HG02571 (cell line): ENCODE measurements around the gene TTC9.

Source experiments
- ATAC-seq: cut with Tn5 transposase; IDR thresholded peaks from one replicate; pipeline ENCODE4 v1.9.1; 2021; ENCODE audit warnings: mild to moderate bottlenecking, moderate library complexity; ENCODE audit not compliant: unreplicated experiment

TTC9 gene

GRCh38 chr14:70643967-70644366, 2.3 kb downstream of the TTC9 start:
- ATAC-seq: no peak

- no peak for ATAC-seq
These were observed 4.2 kb downstream of the TTC9 start for GRCh38 chr14:70645892-70646291.

- ATAC-seq: no peak
These were observed 5.0 kb downstream of the TTC9 start for GRCh38 chr14:70646705-70647104.

GRCh38 chr14:70648346-70648745, 6.6 kb downstream of the TTC9 start:
- no peak for ATAC-seq

GRCh38 chr14:70649803-70650202, 8.1 kb downstream of the TTC9 start:
- no peak for ATAC-seq

GRCh38 chr14:70651522-70651921, 9.8 kb downstream of the TTC9 start:
- no peak for ATAC-seq

GRCh38 chr14:70652871-70653270, 11.2 kb downstream of the TTC9 start:
- ATAC-seq: no peak

- ATAC-seq: no peak
These were observed 11.9 kb downstream of the TTC9 start for GRCh38 chr14:70653662-70654061.

GRCh38 chr14:70654632-70655031, 12.9 kb downstream of the TTC9 start:
- peak; percentile 55 for ATAC-seq

GRCh38 chr14:70655110-70655826, 13.6 kb downstream of the TTC9 start:
- ATAC-seq: peak; percentile 65

- no peak for ATAC-seq
These were observed 17.2 kb downstream of the TTC9 start for GRCh38 chr14:70658899-70659298.

- ATAC-seq: no peak
These were observed 19.5 kb downstream of the TTC9 start for GRCh38 chr14:70660967-70661893.

GRCh38 chr14:70662080-70662479, 20.4 kb downstream of the TTC9 start:
- ATAC-seq: no peak

GRCh38 chr14:70662816-70663215, 21.1 kb downstream of the TTC9 start:
- no peak for ATAC-seq

GRCh38 chr14:70663707-70664179, 22.0 kb downstream of the TTC9 start:
- no peak for ATAC-seq

GRCh38 chr14:70664698-70665447, 23.2 kb downstream of the TTC9 start:
- ATAC-seq: no peak

GRCh38 chr14:70665448-70666360, 24.0 kb downstream of the TTC9 start:
- ATAC-seq: peak; percentile 51

GRCh38 chr14:70666361-70666686, 24.6 kb downstream of the TTC9 start:
- ATAC-seq: no peak

- ATAC-seq: no peak
These were observed 29.4 kb downstream of the TTC9 start for GRCh38 chr14:70670992-70671651.
